Measurements from ENCODE around the gene VEZF1. TPM values are rescaled to one million over a fixed set of nuclear protein-coding genes. Genes with fewer than 3 reads are reported as not detected.
A peak's percentile ranks its signal among the peaks of the same experiment; 100 is the strongest.

Gene VEZF1
- total and polyA plus RNA-seq, 2 experiments from 2014 or later: 32.2 to 51.9 TPM

DNA sequence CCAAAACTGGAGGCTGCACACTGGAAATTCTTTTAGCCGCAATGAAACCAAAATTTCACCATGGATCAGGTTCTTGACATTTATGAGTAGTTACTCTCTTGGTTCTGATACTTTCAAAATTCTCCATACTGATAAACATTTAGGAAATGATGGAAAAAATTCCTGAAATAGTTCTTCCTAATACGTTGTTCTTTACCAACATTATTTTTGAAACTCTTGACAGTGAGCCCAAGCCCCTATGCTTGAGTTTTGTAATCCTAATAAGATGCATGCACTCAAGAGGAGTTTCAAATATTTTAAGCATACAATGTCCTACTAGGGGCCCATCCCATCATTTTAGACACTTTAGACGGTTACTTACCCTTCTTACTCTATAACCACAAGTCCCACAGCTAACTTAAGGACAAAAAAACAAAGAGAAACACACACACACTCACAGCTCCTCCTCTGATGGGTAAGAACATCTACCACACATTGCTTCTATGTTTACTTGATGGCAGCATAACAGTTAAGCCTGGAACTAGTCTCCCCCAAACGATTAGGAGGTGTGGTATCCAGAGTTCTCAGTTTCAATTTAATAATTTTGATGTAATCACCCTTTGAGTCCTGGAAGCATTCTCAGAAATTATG lies 3.7 kb downstream of the VEZF1 start:
- H3K9ac ChIP-seq: 0 out of 2 replicates have a peak overlapping the region, but pooled peaks have one; percentile 94
- 39 to 44% methylated on average over 4 of the region's 4 CpGs for WGBS, 2 experiments (ENCODE audit: low coverage in 1 of 2, low lambda C conversion rate in 2 of 2, missing lambda C conversion rate in 2 of 2)
- H3F3A ChIP-seq (ENCODE audit: insufficient read depth): peaks cover 37% of the 10 kb centered on the region
- in situ Hi-C loops (cut with MboI): no loop called here
- H3K9me3 ChIP-seq (ENCODE audit: low read depth): no peaks in the 10 kb centered on the region
- peak overlapping the region; percentile 89 for H3K27ac ChIP-seq
- H3K27me3 ChIP-seq (replicated peaks; ENCODE audit: insufficient read depth): no peaks in the 10 kb centered on the region
- peak overlapping the region; percentile 81; the same call in 1 of the 2 replicates for H3K4me3 ChIP-seq
- H3K79me2 ChIP-seq (ENCODE audit: insufficient read depth): peaks cover 76% of the 10 kb centered on the region
- peaks cover 22% of the 10 kb centered on the region for H3K36me3 ChIP-seq (ENCODE audit: low read depth)
- peaks cover 40% of the 10 kb centered on the region for H3K4me1 ChIP-seq (ENCODE audit: insufficient read depth)
- peak overlapping the region; percentile 95 for H3K4me2 ChIP-seq (ENCODE audit: unreplicated experiment)
- H2AFZ ChIP-seq: no peak overlapping the region
- H4K20me1 ChIP-seq (ENCODE audit: insufficient read depth): no peaks in the 10 kb centered on the region
- no peak for TF ChIP-seq EZH2phosphoT487 (IDR thresholded peaks at IDR 0.05; ENCODE audit: insufficient read depth, low read depth)
- no peak for TF ChIP-seq EZH2 (IDR thresholded peaks at IDR 0.05; ENCODE audit: insufficient read depth, poor library complexity, severe bottlenecking)
- no peaks in the 10 kb centered on the region for H3K9me2 ChIP-seq (ENCODE audit: insufficient read depth)
- DNase-seq: no peak

DNA sequence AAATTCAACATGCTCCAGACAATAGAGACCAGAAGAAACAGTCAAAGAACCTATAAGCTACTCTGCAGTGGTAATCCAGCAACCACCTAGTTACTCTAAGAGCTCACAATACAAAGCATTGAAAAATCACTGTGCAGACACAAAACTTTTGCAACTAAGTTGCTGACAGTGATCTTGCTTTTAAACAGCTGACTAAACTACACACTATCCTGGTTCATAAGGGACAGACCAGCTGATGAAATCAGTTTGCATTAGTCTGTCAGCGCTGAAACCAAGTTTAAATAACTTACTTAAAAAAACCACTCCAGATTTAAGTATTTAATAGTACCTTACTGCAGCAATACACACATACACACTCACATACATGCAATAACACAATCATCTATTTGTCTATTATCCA lies 4.6 kb downstream of the VEZF1 start:
- Histone ChIP-seq H4K20me1 (ENCODE audit: insufficient read depth) (no peaks in the 10 kb centered on the region), H3K36me3 (ENCODE audit: low read depth) (peaks cover 30% of the 10 kb centered on the region)
- no peak for DNase-seq

DNA sequence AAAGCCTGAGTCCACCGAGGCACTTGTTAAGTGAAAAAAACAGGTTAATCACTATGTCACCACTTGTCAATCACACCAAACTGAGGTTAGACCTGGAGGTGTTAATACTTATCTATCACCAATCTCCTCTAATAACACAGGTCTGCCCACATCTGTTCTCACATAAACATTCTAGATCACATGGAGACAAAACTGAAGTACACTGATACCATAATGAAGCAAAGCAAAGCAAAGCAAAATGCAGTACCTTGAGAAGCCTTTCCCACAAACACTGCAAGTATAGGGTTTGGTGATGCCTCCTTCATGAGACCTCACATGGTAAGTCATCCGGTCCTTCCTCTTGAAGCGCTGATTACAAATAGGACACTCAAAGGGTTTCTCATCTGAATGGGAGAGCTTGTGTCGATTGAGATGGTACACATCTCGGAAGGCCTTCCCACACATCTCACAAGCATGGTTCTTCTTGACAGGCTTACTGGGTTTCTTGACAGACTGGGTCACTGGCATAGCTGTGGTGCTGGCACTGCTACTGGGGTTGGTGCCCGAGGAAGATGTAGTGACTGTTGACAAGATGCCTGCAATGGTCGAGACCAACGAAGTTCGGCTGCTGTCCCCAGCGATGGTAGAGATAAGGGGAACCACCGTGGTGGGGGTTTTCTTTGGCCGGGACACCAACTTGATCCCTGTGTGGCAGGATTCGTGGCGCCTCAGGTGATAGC lies 5.4 kb downstream of the VEZF1 start:
- no peak for TF ChIP-seq EZH2phosphoT487 (IDR thresholded peaks at IDR 0.05; ENCODE audit: insufficient read depth, low read depth)
- no peak for TF ChIP-seq EZH2 (IDR thresholded peaks at IDR 0.05; ENCODE audit: insufficient read depth, poor library complexity, severe bottlenecking)
- H3K27me3 ChIP-seq (replicated peaks; ENCODE audit: insufficient read depth): no peaks in the 10 kb centered on the region
- no peak overlapping the region for H3K4me3 ChIP-seq
- no peak overlapping the region for H2AFZ ChIP-seq
- no peak overlapping the region for H3K4me2 ChIP-seq (ENCODE audit: unreplicated experiment)
- no peak overlapping the region for H3K27ac ChIP-seq
- no peak for DNase-seq
- peaks cover 88% of the 10 kb centered on the region for H3K79me2 ChIP-seq (ENCODE audit: insufficient read depth)
- 82 to 86% methylated on average over 14 of the region's 14 CpGs for WGBS, 2 experiments (ENCODE audit: low coverage in 1 of 2, low lambda C conversion rate in 2 of 2, missing lambda C conversion rate in 2 of 2)
- H4K20me1 ChIP-seq (ENCODE audit: insufficient read depth): no peaks in the 10 kb centered on the region
- H3F3A ChIP-seq (ENCODE audit: insufficient read depth): peaks cover 28% of the 10 kb centered on the region
- in situ Hi-C loops (cut with MboI): no loop called here
- H3K9ac ChIP-seq: no peak overlapping the region
- no peaks in the 10 kb centered on the region for H3K9me3 ChIP-seq (ENCODE audit: low read depth)
- no peaks in the 10 kb centered on the region for H3K9me2 ChIP-seq (ENCODE audit: insufficient read depth)
- H3K4me1 ChIP-seq (ENCODE audit: insufficient read depth): peaks cover 31% of the 10 kb centered on the region
- H3K36me3 ChIP-seq (ENCODE audit: low read depth): peaks cover 35% of the 10 kb centered on the region

More for the DNA sequence above, 4.6 kb downstream of the VEZF1 start:
- Histone ChIP-seq H3K79me2 (ENCODE audit: insufficient read depth) (peaks cover 84% of the 10 kb centered on the region), H3K4me2 (ENCODE audit: unreplicated experiment) (peak overlapping the region; percentile 95), H3K4me1 (ENCODE audit: insufficient read depth) (peaks cover 31% of the 10 kb centered on the region), H3K4me3 (no peak overlapping the region), H2AFZ (no peak overlapping the region), H3K9ac (no peak overlapping the region), H3K27me3 (replicated peaks; ENCODE audit: insufficient read depth) (no peaks in the 10 kb centered on the region), H3K27ac (no peak overlapping the region), H3K9me3 (ENCODE audit: low read depth) (no peaks in the 10 kb centered on the region), H3F3A (ENCODE audit: insufficient read depth) (peaks cover 28% of the 10 kb centered on the region), H3K9me2 (ENCODE audit: insufficient read depth) (no peaks in the 10 kb centered on the region)
- TF ChIP-seq EZH2phosphoT487 (IDR thresholded peaks at IDR 0.05; ENCODE audit: insufficient read depth, low read depth): no peak
- TF ChIP-seq EZH2 (IDR thresholded peaks at IDR 0.05; ENCODE audit: insufficient read depth, poor library complexity, severe bottlenecking): no peak
- WGBS, 2 experiments (ENCODE audit: low coverage in 1 of 2, low lambda C conversion rate in 2 of 2, missing lambda C conversion rate in 2 of 2): 91 to 92% methylated on average over 1 of the region's 1 CpG
- in situ Hi-C loops (cut with MboI): no loop called here

GRCh38 chr17:57980522-57980921 lies 7.5 kb downstream of the VEZF1 start:
- no peak for DNase-seq
- 95 to 96% methylated on average over 4 of the region's 4 CpGs for WGBS, 2 experiments (ENCODE audit: low coverage in 1 of 2, low lambda C conversion rate in 2 of 2, missing lambda C conversion rate in 2 of 2)
- H3K4me3 ChIP-seq: no peak overlapping the region
- H3K27me3 ChIP-seq (replicated peaks; ENCODE audit: insufficient read depth): no peaks in the 10 kb centered on the region
- no peak overlapping the region for H3K4me2 ChIP-seq (ENCODE audit: unreplicated experiment)
- H3F3A ChIP-seq (ENCODE audit: insufficient read depth): peaks cover 21% of the 10 kb centered on the region
- in situ Hi-C loops (cut with MboI): no loop called here
- no peak overlapping the region for H3K9ac ChIP-seq
- H3K36me3 ChIP-seq (ENCODE audit: low read depth): peaks cover 50% of the 10 kb centered on the region
- no peaks in the 10 kb centered on the region for H3K9me2 ChIP-seq (ENCODE audit: insufficient read depth)
- no peak overlapping the region for H2AFZ ChIP-seq
- H4K20me1 ChIP-seq (ENCODE audit: insufficient read depth): no peaks in the 10 kb centered on the region
- TF ChIP-seq EZH2phosphoT487 (IDR thresholded peaks at IDR 0.05; ENCODE audit: insufficient read depth, low read depth): no peak
- TF ChIP-seq EZH2 (IDR thresholded peaks at IDR 0.05; ENCODE audit: insufficient read depth, poor library complexity, severe bottlenecking): no peak
- H3K4me1 ChIP-seq (ENCODE audit: insufficient read depth): peaks cover 22% of the 10 kb centered on the region
- no peak overlapping the region for H3K27ac ChIP-seq
- H3K79me2 ChIP-seq (ENCODE audit: insufficient read depth): peaks cover 82% of the 10 kb centered on the region
- no peaks in the 10 kb centered on the region for H3K9me3 ChIP-seq (ENCODE audit: low read depth)

Data from GM23248 (cell line).